Right lobe of liver (tissue), 4 donors: ENCODE measurements around the gene NOA1.

Experiments used
- CTCF ChIP-seq, 4 donors: fragments of 200-600 bp in 3 of 4; fragments of 450-650 bp in 1 of 4; IDR thresholded peaks; one replicate each; pipeline versions ENCODE4 v1.5.1 to v1.8.0; 2016 to 2022; ENCODE audit warnings: antibody characterized with exemption in 4 of 4, mild to moderate bottlenecking in 2 of 4
- POLR2A ChIP-seq: fragments of 450-650 bp; IDR thresholded peaks from one replicate; pipeline ENCODE4 v1.6.1; 2017; ENCODE audit warnings: antibody characterized with exemption, mild to moderate bottlenecking
- donor health status: DM: no; HTN: no; CAD: no.
- donor health status: DM: no; HTN: no; CAD: no.
- donor health status: DM: no; HTN: yes; CAD: no.

- TF ChIP-seq CTCF (IDR thresholded peaks at IDR 0.05) (peak in 1 of 4 donors; percentile 4), POLR2A (no peak)
Measured at GRCh38 chr4:57018980-57019379, 41.6 kb upstream of the NOA1 start.
